Ecto neural progenitor cell (in vitro differentiated cells): ENCODE results near the gene STEAP1B.
"Not testable (repeated sequence)": the region's sequence is repeated elsewhere in the genome, so short reads cannot be mapped to it uniquely, and the experiment has no call there.

Experiments
- DNase-seq: peaks from one replicate; pipeline ENCODE4 v3.0.0-alpha.2; 2018; ENCODE audit warnings: low spot score

STEAP1B gene

DNA sequence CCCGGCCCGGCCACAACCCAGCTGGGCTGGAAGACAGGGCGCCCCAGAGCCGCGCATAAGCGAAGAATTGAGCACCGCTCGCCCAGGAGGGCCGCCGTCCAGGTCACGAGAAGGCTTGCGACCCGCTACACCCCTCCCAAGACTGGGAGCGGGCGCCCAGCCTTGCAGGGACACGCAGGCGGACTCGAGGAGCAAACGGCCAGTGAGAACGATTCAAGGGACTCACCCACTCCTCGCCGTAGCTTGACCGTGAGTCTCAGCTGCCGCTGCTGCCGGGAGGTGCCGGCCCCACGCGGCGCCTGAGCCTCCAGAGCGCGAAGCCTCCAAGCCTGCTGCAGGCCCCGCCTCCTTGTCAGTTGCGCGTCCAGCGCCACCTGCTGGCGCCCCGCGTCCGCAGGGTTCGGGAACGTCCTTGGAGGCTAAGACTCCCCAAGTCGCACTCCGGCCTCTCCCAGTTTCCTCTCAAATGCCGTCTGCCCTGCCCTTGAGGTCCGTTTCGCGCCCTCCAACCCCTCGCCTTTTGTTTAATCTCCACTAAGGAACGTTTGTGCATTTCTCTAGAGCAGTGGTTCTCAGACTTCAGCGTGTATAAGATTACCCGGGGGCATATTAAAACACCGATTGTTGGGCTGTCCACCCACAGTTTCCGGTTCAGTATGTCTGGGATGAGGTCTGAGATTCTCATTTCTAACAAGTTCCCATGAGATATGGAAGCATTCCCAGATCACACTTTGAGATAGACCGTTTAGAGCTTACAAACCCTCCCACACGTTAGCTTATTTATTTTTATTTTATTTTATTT lies at the start of gene STEAP1B:
Gene STEAP1B (minus strand): TSS at position 301 of the 802 bp plus-strand sequence. CDS start 5,333 bp downstream, outside the sequence.
- peak; percentile 94 for DNase-seq

DNA sequence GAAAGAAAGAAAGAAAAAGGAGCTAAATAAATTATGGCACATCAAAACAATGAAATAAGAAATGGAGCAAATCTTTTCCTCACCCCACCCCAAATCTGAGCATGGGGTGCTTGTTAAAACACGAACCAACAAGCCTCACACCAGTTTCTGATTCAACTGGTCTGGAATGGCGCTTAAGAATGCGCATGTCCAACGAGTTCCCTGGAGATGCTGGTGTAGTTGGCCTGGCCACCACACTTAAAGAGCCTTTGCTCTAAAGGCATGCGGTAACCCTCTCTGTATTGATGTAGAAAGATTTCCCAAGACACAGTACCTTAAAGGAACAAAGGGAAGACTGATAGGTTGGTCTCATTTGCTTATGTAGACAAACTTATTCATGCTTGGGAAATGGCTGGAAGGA lies 49.1 kb upstream of the STEAP1B start:
- DNase-seq, result no peak

GRCh38 chr7:22548313-22548712 lies 48.3 kb upstream of the STEAP1B start:
- no peak for DNase-seq

GRCh38 chr7:22546769-22547168 lies 46.8 kb upstream of the STEAP1B start:
- DNase-seq, result no peak

- no peak for DNase-seq
Observed at GRCh38 chr7:22545529-22545928, 45.5 kb upstream of the STEAP1B start.

GRCh38 chr7:22544245-22544644 lies 44.3 kb upstream of the STEAP1B start:
- no peak for DNase-seq

GRCh38 chr7:22543169-22543568 lies 43.2 kb upstream of the STEAP1B start:
- no peak for DNase-seq

- DNase-seq, result no peak
Observed at GRCh38 chr7:22542669-22543068, 42.7 kb upstream of the STEAP1B start.

GRCh38 chr7:22542254-22542653 lies 42.3 kb upstream of the STEAP1B start:
- DNase-seq, result no peak

DNA sequence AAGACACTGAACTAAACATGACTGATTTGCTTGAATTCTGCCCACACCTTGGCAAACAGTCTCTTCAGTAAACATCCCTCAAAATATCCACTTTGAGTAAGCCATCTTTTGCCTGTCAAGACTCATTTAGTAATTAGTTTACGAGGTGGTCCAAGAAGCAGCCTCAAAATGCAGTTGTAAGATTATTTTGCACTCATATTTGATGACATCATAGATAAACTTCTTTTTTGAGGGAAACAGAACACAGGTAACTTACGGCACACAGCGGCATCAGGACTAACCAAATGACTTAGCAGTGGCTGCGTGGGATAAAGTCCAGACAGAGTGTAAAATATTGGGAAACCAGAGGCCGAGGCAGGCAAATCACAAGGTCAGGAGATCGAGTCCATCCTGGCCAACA lies 41.8 kb upstream of the STEAP1B start:
- DNase-seq, result no peak

GRCh38 chr7:22528537-22528936 lies 28.5 kb upstream of the STEAP1B start:
- DNase-seq, result not testable (repeated sequence)

DNA sequence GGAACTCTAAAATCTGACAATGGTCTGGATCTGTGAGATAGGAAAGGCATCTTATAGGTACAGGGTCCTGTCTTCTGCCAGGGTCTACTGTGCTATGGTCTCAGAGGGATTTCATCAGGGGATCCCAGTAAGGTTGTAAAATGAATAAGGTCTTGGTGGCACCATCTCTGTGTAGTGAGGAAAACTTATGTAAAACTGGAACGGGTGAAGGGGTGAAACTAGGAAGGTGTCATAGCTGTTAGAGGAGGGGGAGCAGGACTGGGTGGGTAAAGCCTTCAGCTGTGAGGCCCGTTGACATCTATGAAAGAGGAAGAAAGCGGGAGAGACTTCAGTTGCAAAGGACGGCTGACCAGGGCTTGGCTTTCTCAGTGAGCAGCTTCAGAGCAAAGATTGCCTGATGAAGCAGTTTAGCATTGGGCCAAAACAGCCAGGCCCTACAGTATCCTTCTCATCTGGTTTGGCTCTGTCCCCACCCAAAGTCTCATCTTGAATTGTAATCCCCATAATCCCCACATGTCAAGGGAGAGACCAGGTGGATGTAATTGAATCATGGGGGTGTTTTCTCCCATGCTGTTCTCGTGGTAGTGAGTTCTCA lies 24.5 kb upstream of the STEAP1B start:
- DNase-seq, result not testable (repeated sequence)

GRCh38 chr7:22523478-22524352 lies 23.7 kb upstream of the STEAP1B start:
- DNase-seq, result not testable (repeated sequence)

DNA sequence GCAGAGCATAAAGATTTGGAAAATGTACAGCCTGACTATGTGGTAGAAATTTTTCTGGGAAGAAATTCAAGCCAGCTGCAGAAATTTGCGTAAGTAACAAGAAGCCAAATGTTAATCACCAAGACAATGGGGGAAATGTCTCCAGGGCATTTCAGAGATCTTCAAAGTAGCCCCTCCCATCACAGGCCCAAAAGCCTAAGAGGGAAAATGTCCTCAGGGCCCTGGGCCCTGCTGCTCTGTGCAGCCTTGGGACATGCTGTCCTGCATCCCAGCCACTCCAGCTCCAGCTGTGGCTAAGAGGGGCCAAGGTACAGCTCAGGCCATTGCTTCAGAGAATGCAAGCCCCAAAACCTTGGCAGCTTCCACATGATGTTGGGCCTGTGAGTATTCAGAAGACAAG lies 19.6 kb upstream of the STEAP1B start:
- not testable (repeated sequence) for DNase-seq

GRCh38 chr7:22516950-22517349 lies 17.0 kb upstream of the STEAP1B start:
- DNase-seq, result not testable (repeated sequence)

GRCh38 chr7:22514963-22515362 lies 15.0 kb upstream of the STEAP1B start:
- DNase-seq, result not testable (repeated sequence)

DNA sequence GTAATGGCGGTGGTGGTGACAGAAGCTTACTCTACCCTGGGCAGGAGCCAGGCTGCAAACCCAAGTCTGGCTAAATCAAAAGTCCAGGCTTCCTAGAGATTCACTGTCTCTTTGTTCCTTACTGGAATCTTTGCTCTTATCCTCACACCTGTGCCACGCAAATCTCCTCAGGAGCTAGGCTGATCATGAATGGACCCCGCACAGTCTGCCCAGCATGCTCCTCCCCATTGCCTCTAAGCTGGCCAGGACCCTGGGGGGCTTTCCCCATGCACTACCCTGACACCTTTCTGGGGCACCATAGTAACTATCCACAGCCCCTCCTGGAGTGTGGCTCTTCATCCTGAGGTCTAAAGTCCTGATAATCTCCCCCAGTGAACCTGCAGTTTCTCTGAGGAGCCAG lies 7.3 kb upstream of the STEAP1B start:
- not testable (repeated sequence) for DNase-seq

GRCh38 chr7:22506316-22507020 lies 6.5 kb upstream of the STEAP1B start:
- DNase-seq, result not testable (repeated sequence)

DNA sequence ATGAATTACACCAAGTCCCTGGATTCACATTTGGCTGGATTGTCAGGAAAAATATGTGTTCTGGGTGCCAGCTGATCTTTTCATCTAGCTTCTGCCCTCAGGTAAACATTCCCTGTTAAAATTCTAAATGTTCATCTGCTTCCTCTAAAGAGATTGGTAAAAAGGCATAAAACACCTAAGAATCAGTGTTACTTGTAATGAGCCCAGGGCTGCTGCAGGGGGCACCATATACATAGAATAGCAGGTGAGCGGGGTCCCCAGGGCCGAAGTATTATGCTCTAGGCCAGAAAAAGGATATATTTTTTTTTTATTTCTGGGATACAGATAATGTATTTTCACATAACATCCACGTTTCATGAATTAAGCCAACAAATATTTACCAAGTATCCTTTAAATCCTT lies 4.5 kb upstream of the STEAP1B start:
- not testable (repeated sequence) for DNase-seq

- not testable (repeated sequence) for DNase-seq
Observed at GRCh38 chr7:22502104-22502503, 2.1 kb upstream of the STEAP1B start.

GRCh38 chr7:22501336-22501735 lies 1.3 kb upstream of the STEAP1B start:
- not testable (repeated sequence) for DNase-seq

DNA sequence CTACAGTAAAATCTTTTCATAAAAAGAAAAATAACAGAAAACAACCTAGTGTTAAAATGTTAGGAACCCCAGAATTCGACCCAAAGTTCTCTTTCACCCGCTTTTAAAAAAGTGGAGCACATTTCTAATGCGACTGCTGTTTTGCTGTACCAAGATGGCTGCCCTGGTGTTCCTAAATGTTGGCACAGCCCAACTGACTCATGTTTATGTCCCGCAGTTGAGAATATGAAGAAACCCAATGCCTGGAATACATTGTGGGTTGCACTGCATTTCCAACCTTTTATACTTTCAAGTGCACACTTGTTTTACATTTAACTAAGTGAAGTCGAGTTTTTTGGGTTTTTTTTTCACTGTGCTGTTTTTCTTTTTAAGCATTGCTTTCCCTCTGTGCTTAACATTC lies 944 bp downstream of the STEAP1B start:
- no peak for DNase-seq
